AML-193 (cell line): Measurements from ENCODE around the gene NELL1.

Source experiments
- DNase-seq, 2 experiments: peaks; one replicate each; lab custom pipeline; 2025; lab: John Stamatoyannopoulos, UW

Gene NELL1

DNA sequence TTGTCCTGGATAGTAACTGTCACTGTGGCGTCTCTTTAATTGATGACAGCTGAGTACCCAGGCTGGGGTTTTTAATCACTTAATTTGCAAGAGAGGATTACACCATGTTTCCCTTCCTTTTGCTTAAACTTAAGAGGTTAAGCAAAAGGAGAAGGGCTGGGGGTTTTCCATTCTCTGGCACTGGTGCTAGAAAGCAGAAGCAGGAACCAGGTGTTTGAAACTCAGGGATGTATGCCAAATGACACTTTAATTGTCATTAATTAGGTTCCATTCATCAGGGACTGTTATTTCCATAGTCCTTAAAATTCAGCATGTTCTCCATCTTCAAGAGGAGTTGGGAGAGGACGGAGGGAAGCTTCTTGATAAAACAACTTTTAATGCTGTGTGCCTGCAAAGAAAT, 746.2 kb downstream of the NELL1 start:
- no peak for DNase-seq

DNA sequence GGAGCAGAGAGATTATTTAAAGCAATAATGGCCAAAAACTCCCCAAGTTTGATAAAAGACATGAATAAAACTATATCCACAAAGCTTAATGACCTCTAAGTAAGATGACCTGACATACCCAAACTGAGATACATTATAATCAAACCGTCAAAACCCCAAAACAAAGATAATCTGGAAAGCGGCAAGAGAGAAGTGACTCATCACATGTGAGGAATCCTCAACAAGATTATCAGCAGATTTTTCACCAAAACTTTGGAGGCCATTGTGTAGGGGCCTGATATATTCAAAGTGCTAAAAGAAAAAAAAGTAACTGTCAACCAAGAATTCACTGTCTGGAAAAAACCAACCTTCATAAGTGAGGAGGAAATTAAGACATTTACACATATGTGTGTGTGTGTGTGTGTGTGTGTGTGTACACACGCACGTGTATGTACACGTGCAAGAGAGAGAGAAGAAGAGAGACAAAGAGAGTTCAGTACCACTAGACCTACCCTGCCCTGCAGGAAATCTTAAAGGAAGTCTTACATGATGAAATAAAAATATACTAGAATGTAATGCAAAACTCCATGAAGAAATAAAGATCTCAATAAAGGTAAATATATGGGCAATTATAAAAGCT, 752.4 kb downstream of the NELL1 start:
- DNase-seq: no peak

DNA sequence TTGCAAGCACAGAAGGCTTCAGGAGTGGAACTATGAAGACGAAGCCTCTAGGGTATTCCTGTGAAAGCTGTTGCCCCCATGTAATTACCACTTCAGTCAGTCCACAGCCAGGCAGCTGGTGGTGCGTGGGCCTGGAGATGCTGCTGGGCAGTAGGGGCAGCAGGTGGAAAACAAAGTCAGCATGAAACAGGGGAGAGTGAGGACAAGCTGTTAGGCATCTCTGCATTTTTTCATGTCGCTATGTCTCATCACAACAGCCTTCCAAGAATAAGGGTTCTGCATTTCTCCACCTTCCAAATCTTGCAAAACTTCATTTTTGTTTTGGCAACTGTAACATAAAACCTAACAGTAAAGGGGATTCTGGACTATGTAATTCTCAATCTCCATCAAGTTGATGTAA, 757.5 kb downstream of the NELL1 start:
- DNase-seq: no peak

DNA sequence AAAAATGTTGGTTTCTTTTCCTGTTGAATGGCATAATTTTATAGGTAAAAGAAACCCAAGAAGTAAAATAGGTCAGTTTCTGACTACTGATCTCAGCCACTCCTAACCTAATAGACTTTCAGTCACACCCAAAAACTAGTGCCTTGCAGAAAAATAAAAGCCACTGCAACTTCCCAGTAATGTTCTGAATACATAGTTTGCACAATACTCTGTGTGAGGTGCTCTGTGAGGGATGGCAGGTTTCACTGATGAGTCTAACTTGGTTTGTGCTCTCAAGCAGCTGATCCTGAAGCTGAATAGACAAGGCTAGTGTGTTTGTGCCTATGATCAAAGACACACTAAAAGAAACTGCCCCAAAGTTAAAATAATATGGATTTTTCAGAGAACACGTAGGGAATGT, 758.3 kb downstream of the NELL1 start:
- DNase-seq: no peak

DNA sequence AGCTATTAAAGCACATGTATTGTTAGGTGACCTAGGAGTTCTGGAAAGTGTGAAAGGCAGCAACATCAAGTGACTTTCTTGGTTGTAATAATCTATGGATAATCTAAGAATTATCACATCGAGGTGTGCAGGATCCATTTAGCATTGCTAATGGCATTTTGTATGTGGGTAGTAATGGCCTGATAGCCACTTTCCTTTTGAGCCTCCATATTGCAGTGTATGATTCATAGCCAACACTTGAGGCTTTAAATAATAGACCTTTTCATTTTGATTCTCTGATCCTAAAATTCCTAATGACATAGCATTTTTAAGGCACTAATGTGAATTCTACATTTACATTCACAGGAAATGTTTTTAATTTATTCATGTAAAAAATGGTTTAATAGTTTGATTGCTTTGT, 759.4 kb downstream of the NELL1 start:
- DNase-seq: no peak

DNA sequence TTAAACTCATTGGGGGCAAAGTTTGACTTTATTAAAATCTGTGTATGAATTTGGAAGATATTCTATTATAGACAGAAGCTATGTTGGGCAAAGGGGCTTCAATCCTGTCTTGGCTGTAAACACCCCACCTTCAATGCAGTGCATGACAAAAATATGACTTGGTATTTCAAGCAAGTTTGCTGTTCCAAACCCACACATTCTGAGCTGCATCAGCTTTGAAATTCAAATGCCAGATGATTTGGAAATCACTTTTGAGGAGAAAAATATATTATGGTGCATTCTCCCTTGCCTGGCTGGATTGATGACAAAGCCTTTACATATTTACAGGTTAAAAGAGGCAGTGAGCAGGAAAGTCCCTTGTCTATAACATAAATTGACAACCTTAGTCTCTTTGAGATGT, 760.0 kb downstream of the NELL1 start:
- no peak for DNase-seq

DNA sequence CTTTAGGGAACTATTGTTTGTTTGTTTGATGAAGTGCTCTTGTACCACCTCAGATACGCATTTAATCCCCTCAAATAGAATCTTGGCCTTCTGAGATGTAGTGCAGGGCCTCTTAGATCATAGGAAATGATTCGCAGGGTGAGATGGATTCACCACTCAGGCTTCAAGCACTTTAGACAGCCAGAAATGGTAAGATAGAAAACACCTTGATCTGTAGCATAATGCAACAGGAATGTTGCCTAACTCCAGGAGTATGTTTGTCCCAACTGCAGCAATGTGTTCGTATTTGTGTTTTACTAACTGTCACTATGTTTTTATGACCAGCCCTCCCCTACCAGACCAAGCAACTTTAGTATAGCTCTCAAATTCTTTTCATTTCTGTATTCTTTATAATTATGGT, 761.2 kb downstream of the NELL1 start:
- no peak for DNase-seq

DNA sequence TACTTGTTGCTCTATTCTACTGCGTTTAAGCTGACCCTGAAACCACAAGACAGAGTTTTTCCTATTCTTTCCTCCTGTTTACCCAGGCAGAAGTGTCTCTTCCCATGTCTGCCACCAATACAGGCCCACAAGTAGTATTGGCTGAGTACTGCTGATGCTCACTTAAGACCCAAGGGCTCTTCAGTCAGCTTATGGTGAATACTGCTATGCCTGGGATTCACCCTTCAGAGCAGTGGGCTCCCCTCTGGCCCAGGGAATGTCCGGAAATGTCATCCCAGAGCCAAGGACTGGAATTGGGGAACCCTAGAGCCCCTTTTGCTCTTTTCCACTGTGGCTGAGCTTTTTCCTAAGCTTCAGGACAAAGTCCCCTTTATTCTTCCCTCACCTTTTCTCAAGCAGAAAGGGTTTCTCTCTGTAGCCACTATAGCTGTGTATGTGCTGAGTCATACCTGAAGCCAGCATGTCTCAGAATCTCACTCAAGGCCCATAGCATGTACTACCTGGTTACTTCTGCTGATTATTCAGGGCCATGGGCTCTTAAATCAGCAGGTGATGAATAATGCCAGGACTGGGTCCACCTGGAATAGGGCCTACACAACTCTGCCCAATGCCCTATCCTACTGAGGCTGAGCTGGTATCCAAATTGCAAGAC, 777.7 kb downstream of the NELL1 start:
- no peak for DNase-seq

DNA sequence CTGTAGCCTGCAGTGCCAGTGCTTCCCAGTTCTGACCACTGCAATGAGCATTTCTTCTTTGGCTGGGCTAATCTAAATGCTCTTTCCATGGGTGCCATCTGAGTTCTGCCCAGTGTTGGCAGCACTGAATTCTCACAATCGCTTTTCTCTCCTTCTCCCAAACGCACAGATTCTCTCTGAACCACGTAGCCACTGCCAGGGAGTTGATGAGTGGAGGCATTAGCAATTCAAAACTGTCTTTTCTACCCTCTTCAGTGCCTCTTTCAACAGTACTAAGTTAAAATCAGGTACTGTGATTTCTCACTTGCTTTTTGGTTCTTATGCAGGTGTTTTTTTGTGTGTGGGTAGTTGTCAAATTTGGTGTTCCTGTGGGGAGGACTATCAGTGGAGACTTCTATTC, 778.5 kb downstream of the NELL1 start:
- DNase-seq: no peak

DNA sequence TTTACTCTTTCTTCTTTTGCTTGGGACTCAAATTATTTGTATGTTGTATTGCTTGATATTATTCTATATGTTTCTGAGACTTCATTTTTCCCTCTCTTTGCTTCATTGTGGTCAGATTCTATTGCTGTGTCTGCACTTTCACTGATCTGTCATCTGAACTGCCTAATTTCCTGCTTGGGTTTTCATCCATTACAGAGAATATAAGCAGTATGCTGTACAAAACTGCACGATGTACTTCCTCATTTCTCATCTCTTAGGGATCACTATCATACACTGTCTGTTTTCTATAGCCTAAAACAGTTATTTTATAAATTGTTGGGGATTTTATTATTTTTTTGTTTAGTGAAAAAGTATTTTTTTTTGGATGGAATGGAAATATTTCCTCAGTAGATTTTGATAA, 786.8 kb downstream of the NELL1 start:
- DNase-seq: no peak

DNA sequence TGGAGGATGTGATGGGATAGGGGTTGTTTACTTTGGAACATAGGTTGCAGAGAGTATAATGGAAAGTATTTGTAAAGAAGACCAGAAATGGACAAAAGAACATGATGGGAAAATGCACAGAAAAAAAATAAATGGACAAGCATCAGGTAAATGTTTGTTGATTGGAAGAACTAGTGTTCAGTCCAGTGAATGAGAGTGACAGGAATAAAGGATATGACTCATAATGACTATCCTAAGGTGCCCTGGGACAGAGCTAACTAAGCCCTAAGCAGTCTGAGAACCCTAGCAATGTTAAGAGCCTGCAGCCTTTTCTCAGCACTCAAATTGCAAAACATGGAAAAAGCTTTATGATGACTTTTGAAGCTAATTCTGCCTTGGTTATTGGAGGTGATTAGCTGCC, 790.7 kb downstream of the NELL1 start:
- DNase-seq: no peak

DNA sequence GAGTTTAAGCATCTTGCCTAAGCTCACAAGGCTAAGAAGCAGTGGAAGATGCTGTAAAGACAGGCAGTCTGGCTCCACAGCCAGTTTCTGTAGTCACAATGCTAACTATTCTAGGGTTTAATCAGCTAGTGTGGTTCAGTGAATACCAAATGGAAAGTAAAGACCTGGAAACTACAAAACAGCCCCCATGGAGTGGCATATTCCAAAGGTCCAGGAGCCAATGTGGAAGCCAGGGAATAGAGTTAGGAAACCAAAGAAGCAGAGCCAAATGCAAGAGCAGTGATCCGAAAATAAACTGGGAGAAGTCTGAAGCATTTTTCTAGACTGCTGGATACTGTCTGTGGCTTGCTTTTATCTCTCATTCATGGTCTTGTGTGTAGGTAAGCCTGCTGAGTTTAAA, 792.3 kb downstream of the NELL1 start:
- no peak for DNase-seq

DNA sequence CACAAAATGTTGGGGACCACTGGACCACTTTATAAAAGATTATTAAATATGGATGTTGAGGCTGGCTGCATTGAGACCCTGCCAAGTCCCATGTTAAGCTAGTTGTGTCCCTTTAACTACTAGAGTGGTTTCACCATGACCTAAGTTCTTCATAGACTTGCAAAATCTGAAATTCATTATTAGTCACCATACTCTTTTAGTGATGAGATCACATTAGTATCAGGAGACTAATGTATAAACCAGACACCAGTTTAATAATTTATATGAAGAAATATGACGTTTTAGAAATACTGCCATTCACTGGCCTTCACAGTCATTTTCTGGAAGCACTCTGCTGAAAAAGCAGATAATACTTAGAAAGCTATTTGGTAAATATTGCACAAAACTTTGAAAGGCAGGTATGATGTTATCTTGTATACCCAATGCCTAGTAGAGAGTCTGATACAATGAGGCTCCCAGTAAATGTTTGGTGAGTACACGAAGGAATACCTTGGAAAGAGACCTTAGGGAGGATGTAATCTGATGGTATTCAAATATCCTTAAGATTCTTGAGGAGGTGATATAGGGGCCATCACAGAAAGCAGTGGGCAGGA, 795.3 kb downstream of the NELL1 start:
- DNase-seq: no peak

DNA sequence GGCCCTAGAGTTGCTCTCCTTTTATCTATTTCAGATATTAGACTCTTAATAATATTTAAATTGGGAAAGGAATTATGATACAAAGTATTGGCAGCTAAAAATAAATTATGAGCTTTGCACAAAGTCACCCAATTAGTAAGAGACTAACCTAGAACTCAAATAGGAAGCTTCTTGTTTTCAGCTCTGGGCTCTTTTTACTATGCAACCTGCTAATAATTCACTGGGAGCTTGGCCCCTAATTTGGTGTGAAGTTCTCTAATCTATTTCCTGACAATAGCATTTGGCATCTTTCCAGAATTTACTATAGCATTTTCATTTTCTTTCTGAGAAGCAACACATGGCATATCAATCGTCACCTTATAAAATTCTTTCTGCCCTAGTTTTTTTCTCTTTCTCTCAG, 795.8 kb downstream of the NELL1 start:
- no peak for DNase-seq

DNA sequence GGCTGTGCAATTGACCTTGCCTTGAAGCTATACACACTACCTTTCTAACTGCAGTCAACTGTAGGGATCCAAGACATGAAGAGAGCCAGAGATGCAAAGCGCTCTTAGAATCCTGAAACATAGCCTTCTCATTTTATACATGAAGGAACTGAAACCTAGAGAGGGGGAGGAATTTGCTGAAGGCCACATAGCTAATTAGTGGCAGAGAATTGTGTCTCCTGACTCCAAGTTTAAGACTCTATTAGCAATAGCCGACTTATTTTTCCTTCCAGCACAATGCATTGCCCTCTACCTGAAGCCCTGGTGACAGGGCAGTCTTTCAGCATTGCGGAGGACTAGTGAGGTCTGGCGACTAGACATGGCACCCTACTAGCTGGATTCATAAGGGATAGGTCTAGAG, 796.5 kb downstream of the NELL1 start:
- DNase-seq: no peak

DNA sequence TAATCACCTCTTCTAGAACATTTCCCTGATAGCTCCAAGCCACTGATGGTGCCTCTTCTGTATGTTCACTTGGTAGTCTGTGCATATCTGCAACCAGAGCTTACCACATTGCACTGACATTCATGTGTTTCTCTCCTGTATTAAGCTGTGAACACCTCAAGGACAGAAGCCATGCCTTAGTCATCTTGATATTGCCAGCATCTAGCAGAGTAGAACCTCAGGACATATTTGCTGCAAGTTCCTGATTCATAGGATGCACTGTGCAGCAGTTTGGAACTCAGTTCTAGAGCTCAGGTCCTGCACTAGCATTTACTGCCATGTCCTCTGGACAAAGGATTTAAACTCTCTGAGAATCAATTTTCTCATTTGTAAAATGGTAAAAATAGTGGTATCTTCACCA, 801.1 kb downstream of the NELL1 start:
- DNase-seq: no peak

DNA sequence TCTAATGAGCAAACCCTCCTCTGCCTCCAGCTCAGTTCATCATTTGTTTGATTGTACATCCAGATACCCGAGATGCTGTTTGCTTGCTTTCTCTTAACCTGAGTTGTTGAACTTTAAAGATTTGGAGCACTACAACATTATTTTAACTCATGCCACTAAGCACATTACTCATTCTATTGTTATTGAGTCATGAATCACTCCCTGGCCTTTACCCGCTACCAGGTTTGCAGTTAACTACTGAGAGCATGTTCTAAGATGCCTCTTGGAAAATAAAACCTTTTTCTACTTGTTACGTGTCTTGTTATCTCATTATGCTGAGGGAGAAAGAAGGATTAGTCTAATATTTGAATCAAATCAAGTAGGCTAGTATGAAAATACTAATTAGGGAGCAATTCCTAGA, 802.9 kb downstream of the NELL1 start:
- no peak for DNase-seq

DNA sequence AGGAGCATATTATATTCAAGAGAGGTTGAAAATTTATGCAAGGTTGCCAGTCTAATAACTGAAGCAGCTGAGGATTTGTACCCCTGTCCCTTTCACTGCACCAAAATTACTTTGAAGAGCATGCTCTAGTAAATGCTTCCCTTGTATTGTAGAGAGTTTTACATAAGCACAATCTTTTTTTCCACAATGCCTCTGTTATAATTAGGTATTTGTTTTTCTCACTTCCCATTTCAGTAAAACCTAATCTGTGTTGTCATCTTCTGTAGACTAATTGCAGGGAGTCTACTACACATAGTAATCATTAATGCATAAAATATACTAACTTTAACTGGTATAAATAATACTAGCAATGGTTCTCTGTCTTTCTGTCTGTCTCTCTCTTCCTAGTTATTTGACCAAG, 805.1 kb downstream of the NELL1 start:
- no peak for DNase-seq

DNA sequence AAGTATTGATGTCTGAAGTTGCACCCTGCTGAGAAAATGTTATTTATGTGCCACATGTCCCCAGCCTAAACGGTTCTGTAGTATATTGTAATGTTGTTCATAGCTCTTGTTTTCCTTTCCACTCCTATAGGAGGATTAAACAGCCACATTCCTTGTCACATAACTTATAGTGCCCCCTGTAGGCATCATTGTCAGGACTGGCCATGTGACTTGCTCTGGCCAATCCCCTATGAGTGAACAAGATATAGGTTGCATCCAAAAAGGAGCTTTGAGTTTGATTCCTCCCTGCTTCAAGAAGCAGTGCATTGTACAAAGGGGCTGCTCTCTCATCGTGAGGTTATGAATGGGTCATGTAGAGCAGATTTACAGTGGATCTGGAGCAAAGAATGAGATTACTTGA, 805.9 kb downstream of the NELL1 start:
- no peak for DNase-seq

DNA sequence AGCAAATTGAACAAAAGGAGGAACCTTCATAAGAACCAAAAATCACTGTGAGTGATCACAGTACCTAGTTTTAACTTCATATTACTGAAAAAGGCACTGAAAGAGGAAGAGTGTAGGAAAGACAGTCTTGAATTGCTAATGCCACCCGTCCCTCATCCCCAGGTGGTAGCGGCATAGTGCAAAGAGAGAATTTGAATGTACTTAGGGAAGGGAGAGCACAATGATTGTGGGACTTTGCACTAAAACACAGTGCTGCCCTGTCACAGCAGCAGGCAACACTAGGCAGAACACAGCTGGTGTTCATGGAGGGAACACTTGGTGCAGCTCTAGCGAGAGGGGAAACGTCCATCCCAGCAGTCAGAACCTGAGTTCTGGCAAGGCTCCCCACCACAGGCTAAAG, 807.2 kb downstream of the NELL1 start:
- DNase-seq: no peak

DNA sequence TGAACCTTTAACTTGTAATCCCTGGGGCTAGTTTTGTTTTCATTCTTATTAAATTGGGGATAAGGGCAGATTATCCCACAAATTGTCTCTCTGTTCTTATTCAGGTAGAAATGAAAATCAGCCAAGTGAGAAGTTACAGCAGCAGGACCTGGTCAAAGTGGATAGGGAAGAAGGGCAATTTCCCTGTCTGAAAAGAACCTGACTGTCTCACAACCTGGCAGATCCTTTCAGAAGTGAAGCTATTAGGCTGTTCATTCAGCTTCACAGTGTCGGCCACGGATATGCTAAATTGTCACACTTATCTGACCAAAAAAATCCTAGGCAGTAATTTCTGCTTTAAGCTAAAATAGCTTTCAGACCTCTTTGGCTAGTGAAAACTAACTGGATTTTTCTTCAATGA, 810.9 kb downstream of the NELL1 start:
- no peak for DNase-seq

DNA sequence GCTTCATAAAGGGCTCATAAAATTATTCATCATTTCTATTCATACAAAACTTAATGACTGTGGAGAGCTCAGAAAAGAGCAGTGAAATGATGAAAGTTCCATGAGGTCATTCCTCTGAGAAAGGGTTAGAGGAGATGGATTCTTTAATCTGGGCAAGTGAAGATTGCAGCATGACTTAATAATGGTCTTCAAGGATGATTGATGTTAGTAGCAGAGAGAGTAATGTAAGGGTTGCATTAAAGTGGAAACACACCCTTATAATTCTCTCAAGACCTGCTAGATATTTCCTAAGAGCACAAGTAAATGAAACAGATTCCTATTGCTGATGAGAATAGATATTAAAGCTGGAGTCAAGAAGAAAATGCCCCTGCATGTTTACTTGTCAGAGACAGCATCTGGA, 811.9 kb downstream of the NELL1 start:
- DNase-seq: no peak

DNA sequence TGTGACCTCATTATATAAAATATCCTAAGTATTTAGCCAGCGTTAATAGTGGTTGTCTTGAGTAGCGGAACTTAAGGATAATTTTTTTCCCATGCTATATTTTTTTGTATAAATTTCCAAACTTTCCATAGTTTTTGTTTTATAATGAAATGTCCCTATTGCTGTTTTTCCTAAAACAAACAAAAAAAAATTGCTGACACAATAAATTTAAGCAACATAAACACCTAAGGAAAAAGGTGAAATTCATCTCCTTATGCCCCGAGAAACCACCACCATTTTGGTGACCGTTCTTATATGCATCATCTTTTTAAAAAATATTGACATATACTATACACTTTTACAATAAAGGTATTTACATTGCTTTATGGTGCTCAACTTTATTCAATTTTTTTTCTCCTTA, 814.7 kb downstream of the NELL1 start:
- no peak for DNase-seq

DNA sequence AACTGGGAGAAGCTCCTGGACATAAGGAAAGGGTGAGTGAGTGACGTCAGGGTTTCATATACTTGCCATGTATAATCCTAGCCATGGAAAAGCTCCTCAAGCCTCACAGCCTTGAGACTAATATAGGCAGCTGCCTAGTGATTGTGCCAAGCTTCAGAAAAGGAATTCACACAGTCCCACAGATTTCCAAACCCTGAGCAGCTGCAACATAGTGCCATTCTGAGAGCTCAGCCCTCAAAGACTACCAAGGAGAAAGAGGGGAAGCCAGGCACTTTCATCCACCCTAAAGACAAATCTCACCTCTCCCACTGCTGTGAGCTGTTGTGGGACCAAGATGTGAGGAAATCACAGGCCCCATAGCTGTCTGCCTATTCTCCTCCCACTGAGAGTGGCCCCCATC, 815.6 kb downstream of the NELL1 start:
- DNase-seq: no peak
